Panc1 (cell line): ENCODE measurements around the gene FREM2.

Source experiments
- POLR2AphosphoS5 ChIP-seq: IDR thresholded peaks from 2 replicates; pipeline ENCODE4 v1.6.1; 2012; ENCODE audit warnings: mild to moderate bottlenecking, low read depth, low read length, moderate library complexity
- TF ChIP-seq, protein P1 (sequence below): fragments of 450-650 bp; IDR thresholded peaks from 2 replicates; pipeline ENCODE4 v1.5.1; 2017; ENCODE audit warnings: mild to moderate bottlenecking
- TF ChIP-seq, protein P2 (sequence below), 2 experiments: IDR thresholded peaks; 2 replicates each; pipeline ENCODE4 v1.6.1; 2011 to 2012; ENCODE audit warnings: low read depth in 2 of 2, control low read depth in 1 of 2, low read length in 1 of 2, mild to moderate bottlenecking in 1 of 2, moderate library complexity in 1 of 2; ENCODE audit not compliant: insufficient read depth in 1 of 2

GRCh38 chr13:38667526-38668109, 19.3 kb upstream of the FREM2 start:
- TF ChIP-seq, protein P1, sequence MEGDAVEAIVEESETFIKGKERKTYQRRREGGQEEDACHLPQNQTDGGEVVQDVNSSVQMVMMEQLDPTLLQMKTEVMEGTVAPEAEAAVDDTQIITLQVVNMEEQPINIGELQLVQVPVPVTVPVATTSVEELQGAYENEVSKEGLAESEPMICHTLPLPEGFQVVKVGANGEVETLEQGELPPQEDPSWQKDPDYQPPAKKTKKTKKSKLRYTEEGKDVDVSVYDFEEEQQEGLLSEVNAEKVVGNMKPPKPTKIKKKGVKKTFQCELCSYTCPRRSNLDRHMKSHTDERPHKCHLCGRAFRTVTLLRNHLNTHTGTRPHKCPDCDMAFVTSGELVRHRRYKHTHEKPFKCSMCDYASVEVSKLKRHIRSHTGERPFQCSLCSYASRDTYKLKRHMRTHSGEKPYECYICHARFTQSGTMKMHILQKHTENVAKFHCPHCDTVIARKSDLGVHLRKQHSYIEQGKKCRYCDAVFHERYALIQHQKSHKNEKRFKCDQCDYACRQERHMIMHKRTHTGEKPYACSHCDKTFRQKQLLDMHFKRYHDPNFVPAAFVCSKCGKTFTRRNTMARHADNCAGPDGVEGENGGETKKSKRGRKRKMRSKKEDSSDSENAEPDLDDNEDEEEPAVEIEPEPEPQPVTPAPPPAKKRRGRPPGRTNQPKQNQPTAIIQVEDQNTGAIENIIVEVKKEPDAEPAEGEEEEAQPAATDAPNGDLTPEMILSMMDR = no peak
- TF ChIP-seq, protein P2, sequence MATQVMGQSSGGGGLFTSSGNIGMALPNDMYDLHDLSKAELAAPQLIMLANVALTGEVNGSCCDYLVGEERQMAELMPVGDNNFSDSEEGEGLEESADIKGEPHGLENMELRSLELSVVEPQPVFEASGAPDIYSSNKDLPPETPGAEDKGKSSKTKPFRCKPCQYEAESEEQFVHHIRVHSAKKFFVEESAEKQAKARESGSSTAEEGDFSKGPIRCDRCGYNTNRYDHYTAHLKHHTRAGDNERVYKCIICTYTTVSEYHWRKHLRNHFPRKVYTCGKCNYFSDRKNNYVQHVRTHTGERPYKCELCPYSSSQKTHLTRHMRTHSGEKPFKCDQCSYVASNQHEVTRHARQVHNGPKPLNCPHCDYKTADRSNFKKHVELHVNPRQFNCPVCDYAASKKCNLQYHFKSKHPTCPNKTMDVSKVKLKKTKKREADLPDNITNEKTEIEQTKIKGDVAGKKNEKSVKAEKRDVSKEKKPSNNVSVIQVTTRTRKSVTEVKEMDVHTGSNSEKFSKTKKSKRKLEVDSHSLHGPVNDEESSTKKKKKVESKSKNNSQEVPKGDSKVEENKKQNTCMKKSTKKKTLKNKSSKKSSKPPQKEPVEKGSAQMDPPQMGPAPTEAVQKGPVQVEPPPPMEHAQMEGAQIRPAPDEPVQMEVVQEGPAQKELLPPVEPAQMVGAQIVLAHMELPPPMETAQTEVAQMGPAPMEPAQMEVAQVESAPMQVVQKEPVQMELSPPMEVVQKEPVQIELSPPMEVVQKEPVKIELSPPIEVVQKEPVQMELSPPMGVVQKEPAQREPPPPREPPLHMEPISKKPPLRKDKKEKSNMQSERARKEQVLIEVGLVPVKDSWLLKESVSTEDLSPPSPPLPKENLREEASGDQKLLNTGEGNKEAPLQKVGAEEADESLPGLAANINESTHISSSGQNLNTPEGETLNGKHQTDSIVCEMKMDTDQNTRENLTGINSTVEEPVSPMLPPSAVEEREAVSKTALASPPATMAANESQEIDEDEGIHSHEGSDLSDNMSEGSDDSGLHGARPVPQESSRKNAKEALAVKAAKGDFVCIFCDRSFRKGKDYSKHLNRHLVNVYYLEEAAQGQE (IDR thresholded peaks at IDR 0.05; ENCODE audit: insufficient read depth in 1 of 2, low read depth in 2 of 2, low read length in 1 of 2) = no peak
- TF ChIP-seq POLR2AphosphoS5 = no peak
